Measurements from ENCODE around the gene TRIM6. TPM values are rescaled to one million over a fixed set of nuclear protein-coding genes. Genes with fewer than 3 reads are reported as not detected.

The TRIM6 gene
- total RNA-seq, 1 experiment from 2014 or later, result 10.1 TPM

DNA sequence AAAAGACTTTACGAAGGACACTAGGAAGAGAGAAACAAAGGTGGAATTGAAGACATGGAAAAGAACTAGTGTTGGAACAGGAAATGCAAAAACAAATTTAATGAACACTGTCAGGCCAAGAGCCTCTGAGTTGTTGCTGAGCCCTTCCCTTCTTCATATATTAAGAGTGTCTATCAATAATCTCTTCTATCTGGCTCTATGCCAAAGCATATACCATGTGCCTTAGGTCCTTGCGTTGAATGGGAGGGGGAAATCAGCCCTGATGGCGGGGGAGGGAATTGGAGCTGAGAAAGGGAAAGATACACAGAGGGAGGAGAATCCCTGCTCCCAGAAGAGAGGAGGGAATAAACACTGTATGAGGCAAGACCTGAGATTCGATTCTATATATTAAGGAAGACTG lies 21.3 kb upstream of the TRIM6 start:
- POLR2A ChIA-PET (ENCODE audit: unreplicated experiment), result no interaction called here
- Histone ChIP-seq H3K4me3 (ENCODE audit: low read length) (no peak overlapping the region), H3F3A (ENCODE audit: low read length, unreplicated experiment) (no peaks in the 10 kb centered on the region), H4K20me1 (ENCODE audit: low read length) (no peaks in the 10 kb centered on the region), H3K9me3 (ENCODE audit: low read length) (no peaks in the 10 kb centered on the region), H3K27me3 (ENCODE audit: low read length) (peaks cover 4% of the 10 kb centered on the region), H3K9me2 (replicated peaks; ENCODE audit: low read length) (no peaks in the 10 kb centered on the region), H3K4me2 (ENCODE audit: low read length) (no peak overlapping the region), H3K36me3 (ENCODE audit: low read depth, low read length) (no peaks in the 10 kb centered on the region), H2AFZ (ENCODE audit: low read length) (no peak overlapping the region), H3K27ac (ENCODE audit: low read length) (no peak overlapping the region), H3K4me1 (ENCODE audit: insufficient read depth, low read length) (no peaks in the 10 kb centered on the region), H3K9ac (ENCODE audit: low read length) (no peak overlapping the region), H3K79me2 (ENCODE audit: low read length) (no peaks in the 10 kb centered on the region)
- DNase-seq (no peak), ATAC-seq (no peak)
- CTCF ChIA-PET, result no interaction called here
- intact Hi-C loops (cut with micrococcal nuclease), result no loop called here
- no peak for TF ChIP-seq EZH2 (IDR thresholded peaks at IDR 0.05; ENCODE audit: low read length, unreplicated experiment)
- TF ChIP-seq, protein P1, sequence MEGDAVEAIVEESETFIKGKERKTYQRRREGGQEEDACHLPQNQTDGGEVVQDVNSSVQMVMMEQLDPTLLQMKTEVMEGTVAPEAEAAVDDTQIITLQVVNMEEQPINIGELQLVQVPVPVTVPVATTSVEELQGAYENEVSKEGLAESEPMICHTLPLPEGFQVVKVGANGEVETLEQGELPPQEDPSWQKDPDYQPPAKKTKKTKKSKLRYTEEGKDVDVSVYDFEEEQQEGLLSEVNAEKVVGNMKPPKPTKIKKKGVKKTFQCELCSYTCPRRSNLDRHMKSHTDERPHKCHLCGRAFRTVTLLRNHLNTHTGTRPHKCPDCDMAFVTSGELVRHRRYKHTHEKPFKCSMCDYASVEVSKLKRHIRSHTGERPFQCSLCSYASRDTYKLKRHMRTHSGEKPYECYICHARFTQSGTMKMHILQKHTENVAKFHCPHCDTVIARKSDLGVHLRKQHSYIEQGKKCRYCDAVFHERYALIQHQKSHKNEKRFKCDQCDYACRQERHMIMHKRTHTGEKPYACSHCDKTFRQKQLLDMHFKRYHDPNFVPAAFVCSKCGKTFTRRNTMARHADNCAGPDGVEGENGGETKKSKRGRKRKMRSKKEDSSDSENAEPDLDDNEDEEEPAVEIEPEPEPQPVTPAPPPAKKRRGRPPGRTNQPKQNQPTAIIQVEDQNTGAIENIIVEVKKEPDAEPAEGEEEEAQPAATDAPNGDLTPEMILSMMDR (conservative IDR thresholded peaks at IDR 0.05; ENCODE audit: low read depth, low read length), result no peak
- TF ChIP-seq EZH2phosphoT487 (IDR thresholded peaks at IDR 0.05; ENCODE audit: borderline replicate concordance, low read length), result no peak
- BruUV-seq (replicated peaks), result no TSS peak

DNA sequence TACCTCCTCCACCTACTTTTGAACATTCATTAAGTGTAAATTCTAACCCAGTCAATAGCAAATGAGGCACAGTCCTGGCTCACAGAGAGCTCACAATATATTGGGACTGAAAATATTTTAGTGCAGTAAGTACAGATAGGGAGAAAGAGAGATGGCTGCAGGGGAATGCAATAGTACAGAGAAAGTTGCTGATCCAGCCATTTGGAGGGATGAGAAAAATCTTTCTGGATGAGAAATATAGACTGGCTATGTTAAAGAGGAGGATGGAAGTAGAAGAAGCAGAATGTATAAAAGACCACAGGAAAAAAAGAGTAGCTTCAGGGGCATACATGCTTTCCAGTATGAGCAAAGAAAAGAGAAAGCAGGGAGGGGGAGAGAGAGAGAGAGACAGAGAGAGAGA lies 19.3 kb upstream of the TRIM6 start:
- intact Hi-C loops (cut with micrococcal nuclease), result no loop called here
- no peak overlapping the region for H3K4me3 ChIP-seq (ENCODE audit: low read length)
- no TSS peak for BruUV-seq (replicated peaks)
- H4K20me1 ChIP-seq (ENCODE audit: low read length), result no peaks in the 10 kb centered on the region
- peaks cover 4% of the 10 kb centered on the region for H3K27me3 ChIP-seq (ENCODE audit: low read length)
- H3K9me2 ChIP-seq (replicated peaks; ENCODE audit: low read length), result no peaks in the 10 kb centered on the region
- H3K9me3 ChIP-seq (ENCODE audit: low read length), result no peaks in the 10 kb centered on the region
- POLR2A ChIA-PET (ENCODE audit: unreplicated experiment), result no interaction called here
- H3K9ac ChIP-seq (ENCODE audit: low read length), result no peak overlapping the region
- H3K4me1 ChIP-seq (ENCODE audit: insufficient read depth, low read length), result no peaks in the 10 kb centered on the region
- H3F3A ChIP-seq (ENCODE audit: low read length, unreplicated experiment), result no peaks in the 10 kb centered on the region
- no peak overlapping the region for H3K4me2 ChIP-seq (ENCODE audit: low read length)
- no peaks in the 10 kb centered on the region for H3K79me2 ChIP-seq (ENCODE audit: low read length)
- no peak overlapping the region for H3K27ac ChIP-seq (ENCODE audit: low read length)
- ATAC-seq, result no peak
- no peak overlapping the region for H2AFZ ChIP-seq (ENCODE audit: low read length)
- CTCF ChIA-PET, result no interaction called here
- no peak for DNase-seq
- TF ChIP-seq EZH2 (IDR thresholded peaks at IDR 0.05; ENCODE audit: low read length, unreplicated experiment), result no peak
- TF ChIP-seq, protein P1 (conservative IDR thresholded peaks at IDR 0.05; ENCODE audit: low read depth, low read length), result no peak
- TF ChIP-seq EZH2phosphoT487 (IDR thresholded peaks at IDR 0.05; ENCODE audit: borderline replicate concordance, low read length), result no peak
- H3K36me3 ChIP-seq (ENCODE audit: low read depth, low read length), result no peaks in the 10 kb centered on the region

DNA sequence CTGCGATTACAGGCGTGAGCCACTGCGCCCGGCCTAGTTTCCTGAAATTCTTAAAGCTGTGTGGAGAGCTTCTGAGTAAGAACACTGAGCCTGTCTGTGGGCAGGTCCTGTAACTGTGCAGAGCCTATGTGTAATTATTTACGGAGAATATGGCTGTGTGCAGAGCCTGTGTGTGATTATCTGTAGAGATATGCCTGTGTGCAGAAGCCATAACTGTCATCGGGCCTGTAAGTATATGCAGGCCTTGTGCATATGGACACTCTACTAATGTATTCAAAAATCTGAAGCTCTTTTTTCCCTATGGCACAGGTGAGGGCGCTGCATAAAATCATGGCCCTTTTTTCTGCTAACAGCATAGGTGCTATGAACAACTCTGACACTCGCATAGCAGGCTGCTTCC lies 15.9 kb upstream of the TRIM6 start, which contains the start of gene OR52B6:
OR52B6 (plus strand) TSS at position 301 of the 400 bp plus-strand sequence; CDS start at position 301, 0 bp downstream.
- H3K4me3 ChIP-seq (ENCODE audit: low read length), result no peak within 1 kb of the TSS
- ChIA-PET POLR2A (ENCODE audit: unreplicated experiment) (no interaction called here), CTCF (no interaction called here)
- H3K9me2 ChIP-seq (replicated peaks; ENCODE audit: low read length), result no peaks in the 10 kb centered on the region
- no peaks in the 10 kb centered on the region for H3F3A ChIP-seq (ENCODE audit: low read length, unreplicated experiment)
- no peaks in the 10 kb centered on the region for H4K20me1 ChIP-seq (ENCODE audit: low read length)
- no peak within 1 kb of the TSS for H3K4me2 ChIP-seq (ENCODE audit: low read length)
- H3K9ac ChIP-seq (ENCODE audit: low read length), result no peak within 1 kb of the TSS
- H2AFZ ChIP-seq (ENCODE audit: low read length), result no peak within 1 kb of the TSS
- H3K9me3 ChIP-seq (ENCODE audit: low read length), result no peaks in the 10 kb centered on the region
- DNase-seq (no peak), ATAC-seq (no peak)
- H3K4me1 ChIP-seq (ENCODE audit: insufficient read depth, low read length), result no peaks in the 10 kb centered on the region
- no peaks in the 10 kb centered on the region for H3K79me2 ChIP-seq (ENCODE audit: low read length)
- peaks cover 4% of the 10 kb centered on the region for H3K27me3 ChIP-seq (ENCODE audit: low read length)
- BruUV-seq (replicated peaks), result no TSS peak
- no peak for TF ChIP-seq EZH2phosphoT487 (IDR thresholded peaks at IDR 0.05; ENCODE audit: borderline replicate concordance, low read length)
- TF ChIP-seq EZH2 (IDR thresholded peaks at IDR 0.05; ENCODE audit: low read length, unreplicated experiment), result no peak
- TF ChIP-seq, protein P1 (conservative IDR thresholded peaks at IDR 0.05; ENCODE audit: low read depth, low read length), result no peak
- H3K27ac ChIP-seq (ENCODE audit: low read length), result no peak within 1 kb of the TSS
- intact Hi-C loops (cut with micrococcal nuclease), result no loop called here
- H3K36me3 ChIP-seq (ENCODE audit: low read depth, low read length), result no peaks in the 10 kb centered on the region

Data from PC-3 (cell line).